ENCODE results near the gene RHBDF1.

Gene RHBDF1

DNA sequence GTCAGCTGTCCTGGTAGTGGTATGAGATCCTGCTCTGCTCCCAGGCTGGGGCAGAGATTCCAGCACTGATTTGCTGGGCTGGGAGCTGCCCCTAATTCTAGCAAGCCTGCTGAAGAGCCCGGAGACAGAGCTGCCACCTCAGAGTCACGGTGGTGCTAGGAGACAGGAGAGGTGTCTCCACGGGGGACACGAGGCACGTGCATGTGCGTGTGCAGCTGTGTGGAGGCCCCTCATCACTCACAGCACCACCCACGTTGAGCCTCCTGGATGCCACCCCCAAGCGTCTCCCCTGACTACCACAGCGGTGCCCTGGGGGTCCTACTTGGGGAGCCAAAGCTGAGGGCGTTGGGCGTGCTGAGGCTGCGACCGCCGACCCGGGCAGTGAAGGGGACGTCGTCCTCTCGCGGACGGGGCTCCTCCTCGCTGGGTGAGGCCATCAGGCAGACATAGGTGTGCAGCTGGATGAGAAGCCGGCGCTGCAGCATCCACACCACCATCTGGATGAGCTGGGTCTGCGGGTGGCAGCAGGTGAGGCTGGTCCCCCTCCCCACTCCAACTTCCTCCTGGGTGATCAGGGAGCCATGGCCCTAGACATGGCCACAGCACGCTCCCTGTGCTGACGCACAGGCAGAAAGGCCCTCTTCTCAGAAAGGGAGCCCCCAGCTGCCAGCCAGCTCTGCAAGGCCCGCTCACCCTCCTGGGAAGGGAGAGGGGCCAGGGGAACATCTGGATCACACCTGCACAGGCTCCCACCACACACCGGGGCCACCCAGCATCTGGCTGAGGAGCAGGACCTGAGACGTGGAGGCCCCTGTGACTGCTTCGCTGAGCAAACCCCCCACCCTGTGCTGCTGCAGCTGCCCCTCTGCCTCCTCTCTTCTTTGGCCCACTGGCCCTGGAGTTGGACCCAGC, 17.2 kb upstream of the RHBDF1 start:
- TF ChIP-seq, protein P1, sequence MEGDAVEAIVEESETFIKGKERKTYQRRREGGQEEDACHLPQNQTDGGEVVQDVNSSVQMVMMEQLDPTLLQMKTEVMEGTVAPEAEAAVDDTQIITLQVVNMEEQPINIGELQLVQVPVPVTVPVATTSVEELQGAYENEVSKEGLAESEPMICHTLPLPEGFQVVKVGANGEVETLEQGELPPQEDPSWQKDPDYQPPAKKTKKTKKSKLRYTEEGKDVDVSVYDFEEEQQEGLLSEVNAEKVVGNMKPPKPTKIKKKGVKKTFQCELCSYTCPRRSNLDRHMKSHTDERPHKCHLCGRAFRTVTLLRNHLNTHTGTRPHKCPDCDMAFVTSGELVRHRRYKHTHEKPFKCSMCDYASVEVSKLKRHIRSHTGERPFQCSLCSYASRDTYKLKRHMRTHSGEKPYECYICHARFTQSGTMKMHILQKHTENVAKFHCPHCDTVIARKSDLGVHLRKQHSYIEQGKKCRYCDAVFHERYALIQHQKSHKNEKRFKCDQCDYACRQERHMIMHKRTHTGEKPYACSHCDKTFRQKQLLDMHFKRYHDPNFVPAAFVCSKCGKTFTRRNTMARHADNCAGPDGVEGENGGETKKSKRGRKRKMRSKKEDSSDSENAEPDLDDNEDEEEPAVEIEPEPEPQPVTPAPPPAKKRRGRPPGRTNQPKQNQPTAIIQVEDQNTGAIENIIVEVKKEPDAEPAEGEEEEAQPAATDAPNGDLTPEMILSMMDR (IDR thresholded peaks at IDR 0.05; ENCODE audit: insufficient read depth, low read length, missing control alignments): no peak
- no peak overlapping the region for H3K4me3 ChIP-seq (ENCODE audit: low read depth, low read length)
- CTCF ChIA-PET: interaction anchor here (1.1 to 19.2 kb wide), 5 partner anchors 7 to 27 kb away, joined by 3 to 728 read pairs (median 32); partner anchors contain the start of genes MPG and RHBDF1
- POLR2A ChIA-PET: interaction anchor here (1.0 kb wide), 1 partner anchor 18 kb away, joined by 3 read pairs; no protein-coding TSS in a partner anchor
- DNase-seq (ENCODE audit: low read depth, low spot score): no peak

DNA sequence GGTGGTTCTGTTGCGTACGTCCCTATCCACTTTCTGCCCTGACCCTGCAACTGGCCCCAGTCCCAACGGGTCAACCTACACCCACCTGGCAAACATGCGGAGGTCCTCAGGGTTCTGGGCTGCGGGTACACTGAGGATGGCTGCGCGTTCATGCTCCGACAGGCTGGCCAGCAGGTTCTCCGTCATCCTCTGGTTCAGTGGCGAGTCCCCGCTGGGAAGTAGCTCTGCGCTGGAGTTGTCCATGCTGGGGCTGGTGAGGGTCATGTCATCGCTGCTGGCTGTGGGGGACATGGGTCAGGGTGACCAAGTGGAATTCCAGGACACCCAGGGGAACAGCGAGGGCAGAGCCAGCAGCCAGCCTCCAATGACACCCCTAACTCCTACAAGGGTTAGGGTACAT, 16.2 kb upstream of the RHBDF1 start:
- CTCF ChIA-PET: interaction anchor here (1.1 to 19.2 kb wide), 4 partner anchors 8 to 21 kb away, joined by 3 to 728 read pairs (median 58); partner anchors contain the start of genes MPG and RHBDF1
- H3K4me3 ChIP-seq (ENCODE audit: low read depth, low read length): no peak overlapping the region

DNA sequence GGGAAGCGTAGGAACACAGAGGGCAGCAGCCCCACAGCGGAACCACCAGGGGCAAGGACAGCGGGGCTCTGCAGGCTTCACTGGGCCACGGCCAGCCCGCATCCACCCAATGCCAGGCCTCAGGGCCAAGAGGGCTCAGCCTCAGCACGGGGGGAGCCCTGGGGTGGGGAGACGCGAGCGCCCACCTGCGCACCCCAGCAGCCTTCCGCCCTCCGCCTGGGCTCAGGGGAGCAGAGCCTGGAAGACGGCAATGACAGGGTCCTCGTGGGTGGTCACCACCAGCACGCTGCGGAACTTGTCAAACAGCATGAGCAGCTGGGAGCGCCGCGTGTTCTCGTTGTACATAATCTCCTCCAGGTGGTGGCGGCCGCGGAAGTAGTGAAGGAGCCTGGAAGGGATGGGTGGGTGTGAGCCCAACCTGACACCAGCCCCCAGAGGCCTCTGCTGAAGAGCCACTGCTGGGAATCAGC, 14.1 kb upstream of the RHBDF1 start:
- ChIA-PET POLR2A (no interaction called here), CTCF (interaction anchor here (2.1 to 19.2 kb wide), 3 partner anchors 10 to 20 kb away, joined by 8 to 728 read pairs (median 109); partner anchors contain the start of genes MPG and RHBDF1)
- TF ChIP-seq, protein P1 (IDR thresholded peaks at IDR 0.05; ENCODE audit: insufficient read depth, low read length, missing control alignments): no peak
- DNase-seq (ENCODE audit: low read depth, low spot score): no peak
- H3K4me3 ChIP-seq (ENCODE audit: low read depth, low read length): no peak overlapping the region

More for the DNA sequence above, 16.2 kb upstream of the RHBDF1 start:
- DNase-seq (ENCODE audit: low read depth, low spot score): no peak
- TF ChIP-seq, protein P1 (IDR thresholded peaks at IDR 0.05; ENCODE audit: insufficient read depth, low read length, missing control alignments): no peak
- POLR2A ChIA-PET: no interaction called here

DNA sequence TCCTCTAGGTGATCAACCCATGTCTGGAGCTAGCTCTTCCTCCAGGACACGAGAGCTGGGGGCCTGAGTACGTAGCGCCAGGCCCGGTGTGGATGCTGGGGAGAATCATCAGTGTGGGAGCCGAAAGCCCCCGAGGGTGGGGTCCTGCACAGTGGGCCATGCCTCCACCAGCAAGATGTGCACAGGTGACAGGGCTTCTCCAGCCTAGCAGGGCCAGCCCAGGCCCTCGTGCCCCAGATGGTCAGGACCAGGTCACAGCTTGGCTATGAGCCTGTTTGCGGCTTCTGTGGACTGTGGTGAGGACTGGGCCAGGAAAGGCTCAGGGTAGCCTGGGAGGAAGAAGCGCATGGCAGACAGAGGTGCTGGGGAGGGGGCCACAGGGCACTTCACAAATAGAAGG, 13.4 kb upstream of the RHBDF1 start:
- CTCF ChIA-PET: interaction anchor here (8.6 to 19.2 kb wide), 2 partner anchors 11 to 18 kb away, joined by 109 to 728 read pairs; partner anchors contain the start of genes MPG and RHBDF1
- TF ChIP-seq, protein P1 (IDR thresholded peaks at IDR 0.05; ENCODE audit: insufficient read depth, low read length, missing control alignments): no peak
- H3K4me3 ChIP-seq (ENCODE audit: low read depth, low read length): no peak overlapping the region
- POLR2A ChIA-PET: interaction anchor here (1.7 to 1.8 kb wide), 2 partner anchors 10 to 20 kb away, joined by 6 to 10 read pairs; no protein-coding TSS in a partner anchor
- DNase-seq (ENCODE audit: low read depth, low spot score): no peak

GRCh38 chr16:85407-85782, 13.0 kb upstream of the RHBDF1 start:
- TF ChIP-seq, protein P1 (IDR thresholded peaks at IDR 0.05; ENCODE audit: insufficient read depth, low read length, missing control alignments): no peak
- H3K4me3 ChIP-seq (ENCODE audit: low read depth, low read length): no peak overlapping the region
- CTCF ChIA-PET: interaction anchor here (2.6 to 19.2 kb wide), 4 partner anchors 11 to 97 kb away, joined by 7 to 728 read pairs (median 60); partner anchors contain the start of genes MPG and RHBDF1
- POLR2A ChIA-PET: interaction anchor here (0.6 to 2.2 kb wide), 5 partner anchors 10 to 127 kb away, joined by 3 to 10 read pairs (median 6); no protein-coding TSS in a partner anchor
- DNase-seq (ENCODE audit: low read depth, low spot score): no peak
